NCI-H524 (cell line): ENCODE measurements around the gene SLFN5.
"Not testable (repeated sequence)": the region's sequence is repeated elsewhere in the genome, so short reads cannot be mapped to it uniquely, and the experiment has no call there.

Experiments used
- DNase-seq, 2 experiments: peaks; one replicate each; lab custom pipeline; 2025; lab: John Stamatoyannopoulos, UW

The SLFN5 gene

DNA sequence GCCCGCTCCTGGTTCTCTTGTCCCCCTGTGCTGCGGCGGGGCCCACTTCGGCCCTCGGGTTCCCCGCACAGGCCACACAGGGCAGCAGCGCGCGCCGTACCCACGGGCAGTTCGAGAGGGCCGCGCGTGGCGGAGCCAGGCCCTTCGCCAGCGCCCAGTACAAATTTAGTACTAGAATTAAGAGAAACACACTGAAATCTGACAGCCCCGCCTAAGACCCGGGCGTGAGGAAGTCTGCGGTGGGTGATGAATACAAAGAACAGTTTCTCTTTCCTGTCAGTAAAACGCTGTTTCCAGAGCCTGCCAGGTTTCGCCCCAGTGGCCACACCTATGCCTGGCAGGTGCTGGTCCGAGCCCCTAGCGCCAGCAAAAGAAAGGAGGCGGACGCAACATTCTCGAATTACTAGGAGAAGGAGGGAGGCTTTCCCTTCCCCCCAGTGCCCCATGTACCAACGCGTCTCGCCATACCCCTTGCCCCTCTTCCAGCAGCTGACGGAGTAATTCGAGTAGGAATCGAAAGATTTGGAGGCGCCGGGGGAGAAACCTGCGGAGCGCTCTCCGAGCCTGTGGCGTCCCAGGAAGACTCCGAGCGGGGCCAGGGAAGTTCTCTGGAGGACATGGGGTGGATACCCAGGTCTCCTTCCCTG is 591 bp upstream of the SLFN5 start:
- DNase-seq = no peak

DNA sequence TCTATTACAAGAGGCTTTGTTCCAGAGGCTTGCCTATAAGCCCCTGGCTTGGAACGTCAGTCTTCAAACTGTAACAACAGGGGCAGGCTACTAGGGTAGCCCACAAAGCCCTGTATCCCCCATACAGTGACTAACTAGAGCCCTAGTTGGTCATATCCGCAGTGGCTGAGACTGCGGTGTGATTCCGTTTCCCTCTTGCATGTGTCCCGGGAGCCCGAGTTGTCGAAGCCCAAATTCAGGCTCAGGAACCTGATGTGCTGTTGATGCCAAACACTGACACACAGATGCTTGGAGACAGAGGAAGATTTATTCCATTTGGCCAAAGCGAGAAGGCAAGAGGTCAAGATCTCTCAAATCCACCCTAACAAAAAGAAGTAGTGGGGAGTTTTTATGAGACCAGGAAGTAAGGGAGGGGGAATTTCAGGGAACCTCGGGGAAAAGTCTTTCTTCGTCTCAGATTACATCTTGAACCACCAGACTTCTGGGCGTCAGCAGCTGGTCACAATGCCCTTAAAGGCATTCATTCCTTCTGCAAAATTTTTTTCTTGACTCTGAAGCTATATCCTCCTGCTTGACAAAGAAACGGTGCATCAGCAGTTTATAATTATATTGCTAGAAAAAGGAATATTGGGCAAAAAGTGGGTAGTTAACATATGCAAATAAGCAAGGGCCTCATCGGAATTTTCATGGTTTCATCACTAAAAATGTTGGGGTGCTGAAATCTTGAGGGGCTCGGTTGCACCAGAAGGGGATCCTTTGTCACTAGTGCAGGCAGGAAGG is 879 bp downstream of the SLFN5 start:
- no peak for DNase-seq

DNA sequence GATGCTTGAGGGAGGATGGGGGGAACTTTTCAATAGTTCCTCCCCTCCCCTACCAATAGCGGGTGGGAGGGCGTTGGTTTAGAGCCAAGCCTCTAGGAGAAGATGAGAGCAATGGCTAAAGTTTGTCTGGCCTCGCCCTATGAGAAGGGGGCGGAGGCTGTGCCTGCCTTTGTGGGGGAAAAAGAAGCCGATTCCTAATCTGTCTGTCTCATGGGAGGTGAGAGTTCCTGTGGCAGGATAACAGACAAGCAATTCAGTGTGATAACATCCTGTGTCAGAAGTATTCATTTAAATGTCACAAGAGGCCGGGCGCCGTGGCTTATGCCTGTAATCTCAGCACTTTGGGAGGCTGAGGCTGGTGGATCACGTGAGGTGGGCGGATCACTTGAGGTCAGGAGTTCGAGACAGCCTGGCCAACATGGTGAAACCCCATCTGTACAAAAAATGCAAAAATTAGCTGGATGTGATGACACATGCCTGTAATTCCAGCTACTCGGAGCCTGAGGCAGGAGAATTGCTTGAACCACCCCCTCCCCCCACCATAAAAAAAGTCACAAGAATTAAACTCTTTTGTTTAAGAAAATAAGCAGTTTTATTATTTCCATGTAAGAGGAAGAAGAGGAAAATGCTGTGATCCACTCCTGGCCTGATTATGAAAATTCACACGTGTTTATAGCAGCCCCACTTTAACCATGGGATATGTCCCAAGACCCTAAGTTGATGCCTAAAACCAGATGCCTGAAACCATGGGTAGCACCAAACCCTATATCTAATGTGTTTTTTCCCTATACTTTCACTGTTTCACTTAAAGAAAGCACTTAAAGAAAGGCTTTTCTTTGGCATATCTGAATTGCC is 1.7 kb downstream of the SLFN5 start:
- no peak for DNase-seq

- no peak for DNase-seq
Observed at GRCh38 chr17:35245196-35245486, 2.3 kb downstream of the SLFN5 start.

DNA sequence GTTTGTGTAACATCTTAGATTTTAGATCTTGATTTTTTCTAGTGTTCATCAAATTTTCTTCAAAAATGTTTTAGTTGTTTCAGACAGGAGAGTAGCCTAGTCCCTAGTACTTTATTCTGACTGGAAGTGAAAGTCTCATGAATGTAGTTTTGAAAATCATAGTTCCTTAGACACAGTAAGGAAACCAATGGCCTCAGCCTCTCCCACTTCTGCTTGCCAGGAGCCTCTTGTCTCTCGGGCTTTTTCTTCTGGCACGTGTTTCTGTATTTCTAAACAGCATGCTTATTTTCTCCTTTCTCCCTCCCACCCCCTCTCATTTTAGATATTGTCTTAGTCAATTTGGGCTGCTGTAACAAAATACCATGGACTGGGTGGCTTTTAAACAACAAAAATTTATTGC is 9.8 kb downstream of the SLFN5 start:
- no peak for DNase-seq

- no peak for DNase-seq
Observed at GRCh38 chr17:35254107-35254773, 11.4 kb downstream of the SLFN5 start.

DNA sequence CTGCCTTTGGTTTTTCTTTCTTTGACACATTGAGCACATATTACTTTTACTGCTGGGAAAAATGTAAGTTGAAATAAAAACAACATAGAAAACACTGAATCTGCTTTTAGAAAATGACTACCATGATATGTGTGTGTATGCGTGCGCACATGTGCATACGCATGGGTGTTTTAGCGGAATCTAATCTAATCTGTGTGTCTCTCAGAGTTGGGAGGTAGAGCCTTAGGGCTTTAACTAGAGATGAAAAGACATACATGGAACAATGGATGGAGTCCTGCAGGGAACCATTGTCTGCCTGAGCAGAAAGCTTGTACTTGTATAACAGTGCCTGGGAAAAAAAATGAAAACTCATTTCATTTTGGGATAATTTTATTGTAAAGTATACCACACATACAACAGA is 12.4 kb downstream of the SLFN5 start:
- DNase-seq = no peak

DNA sequence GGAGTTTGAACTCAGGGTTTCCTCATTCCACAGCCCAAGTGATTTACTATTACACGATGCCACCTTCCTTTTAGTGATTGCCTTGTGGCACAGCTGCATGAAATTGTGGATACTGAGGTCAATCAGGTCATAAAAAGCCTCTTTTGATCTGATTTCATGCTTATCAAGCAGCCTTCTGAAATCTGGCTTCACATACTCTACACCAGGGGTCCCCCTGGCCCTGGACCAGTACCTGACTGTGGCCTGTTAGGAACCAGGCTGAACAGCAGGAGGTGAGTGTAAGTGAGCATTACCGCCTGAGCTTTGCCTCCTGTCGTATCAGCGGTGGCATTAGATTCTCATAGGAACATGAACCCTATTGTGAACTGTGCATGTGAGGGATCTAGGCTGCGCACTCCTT is 13.8 kb downstream of the SLFN5 start:
- no peak for DNase-seq

GRCh38 chr17:35257208-35257659 is 14.4 kb downstream of the SLFN5 start:
- no peak for DNase-seq

- DNase-seq = no peak
Observed at GRCh38 chr17:35259001-35259400, 16.1 kb downstream of the SLFN5 start.

- DNase-seq = no peak
Observed at GRCh38 chr17:35265071-35265470, 22.2 kb downstream of the SLFN5 start.

DNA sequence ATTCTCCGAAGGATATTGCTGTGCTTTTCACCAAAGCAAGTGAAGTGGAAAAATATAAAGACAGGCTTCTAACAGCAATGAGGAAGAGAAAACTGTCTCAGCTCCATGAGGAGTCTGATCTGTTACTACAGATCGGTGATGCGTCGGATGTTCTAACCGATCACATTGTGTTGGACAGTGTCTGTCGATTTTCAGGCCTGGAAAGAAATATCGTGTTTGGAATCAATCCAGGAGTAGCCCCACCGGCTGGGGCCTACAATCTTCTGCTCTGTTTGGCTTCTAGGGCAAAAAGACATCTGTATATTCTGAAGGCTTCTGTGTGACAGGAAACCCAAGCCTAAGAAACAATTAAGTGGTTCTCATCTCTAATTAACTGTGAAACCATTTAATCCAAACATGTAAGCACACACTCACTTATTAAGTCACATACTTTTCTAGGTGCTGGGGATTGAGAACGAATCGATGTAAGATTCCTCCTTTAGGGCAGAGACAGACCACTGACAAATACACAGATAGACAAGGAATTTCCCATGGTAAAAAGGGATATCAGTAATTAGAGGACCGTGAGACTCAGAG is 22.8 kb downstream of the SLFN5 start:
- no peak for DNase-seq

GRCh38 chr17:35274167-35275066 is 31.5 kb downstream of the SLFN5 start:
- DNase-seq = not testable (repeated sequence)

GRCh38 chr17:35278454-35278853 is 35.6 kb downstream of the SLFN5 start:
- DNase-seq = not testable (repeated sequence)

DNA sequence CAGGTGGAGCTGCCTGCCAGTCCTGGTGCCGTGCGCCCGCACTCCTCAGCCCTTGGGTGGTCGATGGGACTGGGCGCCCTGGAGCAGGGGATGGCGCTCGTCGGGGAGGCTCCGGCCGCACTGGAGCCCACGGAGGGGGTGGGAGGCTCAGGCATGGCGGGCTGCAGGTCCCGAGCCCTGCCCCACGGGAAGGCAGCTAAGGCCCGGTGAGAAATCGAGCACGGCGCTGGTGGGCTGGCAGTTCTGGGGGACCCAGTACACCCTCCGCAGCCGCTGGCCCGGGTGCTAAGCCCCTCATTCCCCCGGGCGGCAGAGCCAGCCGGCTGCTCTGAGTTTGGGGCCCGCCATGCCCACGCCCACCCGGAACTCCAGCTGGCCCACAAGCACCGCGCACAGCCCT is 36.0 kb downstream of the SLFN5 start:
- DNase-seq = not testable (repeated sequence)

GRCh38 chr17:35283767-35284166 is 40.9 kb downstream of the SLFN5 start:
- DNase-seq = no peak

DNA sequence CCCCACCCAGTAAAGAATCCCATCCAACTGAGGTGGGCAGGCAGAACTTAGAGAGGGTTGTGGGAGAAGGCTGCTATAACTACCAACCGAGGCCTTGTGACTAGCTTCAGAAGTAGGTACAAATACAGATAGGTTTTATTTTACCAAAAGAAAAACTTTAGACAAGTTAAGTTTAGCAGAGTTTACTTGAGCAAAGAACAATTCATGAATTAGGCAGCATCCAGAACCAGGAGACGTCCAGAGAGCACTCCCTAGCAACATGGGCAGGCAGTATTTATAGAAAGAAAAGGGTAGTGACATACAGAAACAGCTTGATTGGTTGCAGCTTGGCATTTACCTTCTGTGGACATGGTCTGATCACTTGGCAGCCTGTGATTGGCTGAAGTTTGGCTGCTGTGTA is 42.1 kb downstream of the SLFN5 start:
- no peak for DNase-seq

DNA sequence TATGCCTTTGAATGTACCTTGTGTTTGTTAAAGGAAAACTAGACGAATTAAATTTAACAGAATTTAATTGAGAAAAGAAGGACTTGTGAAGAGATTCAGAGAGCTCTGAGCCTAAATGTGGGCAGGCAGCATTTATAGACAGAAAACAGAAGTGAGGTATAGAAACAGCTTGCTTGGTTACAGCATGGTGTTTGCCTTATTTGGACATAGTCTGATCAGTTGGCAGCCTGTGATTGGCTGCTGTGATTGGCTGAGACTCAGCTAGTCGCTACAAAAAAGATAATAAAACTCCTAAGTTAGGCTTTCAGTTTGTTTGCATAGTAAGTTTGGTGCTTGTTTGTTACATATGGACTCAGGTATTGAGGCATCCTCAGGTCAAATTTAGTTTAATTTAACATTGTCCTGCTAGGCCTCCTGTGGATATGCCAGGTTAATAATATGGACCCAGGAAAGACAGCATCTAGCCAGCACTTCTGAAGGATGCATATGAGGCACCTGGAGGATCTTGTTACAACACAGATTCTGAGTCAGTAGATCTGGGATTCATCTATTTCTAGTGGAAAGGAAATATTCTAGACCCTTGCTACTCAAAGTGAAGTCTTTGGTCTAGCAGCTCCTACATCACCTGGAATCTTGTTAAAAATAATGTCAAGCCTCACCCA is 43.4 kb downstream of the SLFN5 start:
- DNase-seq = no peak

GRCh38 chr17:35287286-35287811 is 44.5 kb downstream of the SLFN5 start:
- no peak for DNase-seq

DNA sequence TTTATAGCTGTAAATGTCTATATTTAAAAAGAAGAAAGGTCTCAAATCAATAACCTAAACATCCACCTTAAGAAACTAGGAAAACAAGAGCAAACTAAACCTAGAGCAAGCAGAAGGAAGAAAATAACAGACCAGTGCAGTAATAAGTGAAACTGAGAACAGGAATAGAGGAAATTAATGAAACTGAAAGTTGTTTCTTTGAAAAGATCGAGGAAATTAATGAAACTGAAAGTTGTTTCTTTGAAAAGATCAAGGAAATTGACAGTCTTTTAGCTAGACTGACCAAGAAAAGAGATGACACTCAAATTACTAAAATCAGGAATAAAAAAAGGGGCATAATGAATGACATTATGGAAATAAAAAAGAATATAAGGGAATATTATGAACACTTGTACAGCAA is 46.4 kb downstream of the SLFN5 start:
- no peak for DNase-seq
